Smooth muscle cell (in vitro differentiated cells): ENCODE data around the gene RNASEH2C. TPM values are rescaled to one million over a fixed set of nuclear protein-coding genes. Genes with fewer than 3 reads are reported as not detected.
"Not testable (repeated sequence)": the region's sequence is repeated elsewhere in the genome, so short reads cannot be mapped to it uniquely, and the experiment has no call there.

ENCODE experiments used
- DNase-seq: peaks from one replicate; lab custom pipeline; 2025; ENCODE audit not compliant: unreplicated experiment; lab: John Stamatoyannopoulos, UW
- H2AFZ ChIP-seq: fragments of 200-600 bp; sonication (generic); 2 replicates; pipeline ENCODE4 v1.6.0; 2016; ENCODE audit warnings: antibody characterized with exemption, low read depth, mild to moderate bottlenecking
- H3F3A ChIP-seq: fragments of 200-600 bp; sonication (generic); 2 replicates; pipeline ENCODE4 v1.6.0; 2017; ENCODE audit warnings: antibody characterized with exemption, low read depth
- H3K27ac ChIP-seq: fragments of 200-600 bp; sonication (generic); 2 replicates; pipeline ENCODE4 v1.5.1; 2016; ENCODE audit warnings: low read depth, mild to moderate bottlenecking
- H3K27me3 ChIP-seq: fragments of 200-600 bp; sonication (generic); 2 replicates; pipeline ENCODE4 v1.6.1; 2016; ENCODE audit warnings: low read depth, mild to moderate bottlenecking
- H3K36me3 ChIP-seq: fragments of 200-600 bp; sonication (generic); 2 replicates; pipeline ENCODE4 v1.5.1; 2016; ENCODE audit warnings: low read depth
- H3K4me1 ChIP-seq: fragments of 200-600 bp; sonication (generic); 2 replicates; pipeline ENCODE4 v1.5.1; 2016; ENCODE audit warnings: low read depth
- H3K4me2 ChIP-seq: fragments of 200-600 bp; sonication (generic); 2 replicates; pipeline ENCODE4 v1.6.0; 2016; ENCODE audit warnings: mild to moderate bottlenecking
- H3K4me3 ChIP-seq: fragments of 200-600 bp; sonication (generic); 2 replicates; pipeline ENCODE4 v1.5.1; 2016; ENCODE audit warnings: mild to moderate bottlenecking
- H3K79me2 ChIP-seq: fragments of 200-600 bp; sonication (generic); 2 replicates; pipeline ENCODE4 v1.6.0; 2016; ENCODE audit warnings: low read depth, mild to moderate bottlenecking
- H3K9ac ChIP-seq: fragments of 200-600 bp; sonication (generic); 2 replicates; pipeline ENCODE4 v1.6.0; 2016; ENCODE audit warnings: low read depth
- H3K9me3 ChIP-seq: fragments of 200-600 bp; sonication (generic); replicated peaks from 2 replicates; pipeline ENCODE4 v1.5.1; 2016; ENCODE audit warnings: low read depth
- H4K20me1 ChIP-seq: fragments of 200-600 bp; sonication (generic); 2 replicates; pipeline ENCODE4 v1.6.0; 2016; ENCODE audit warnings: low read depth
- WGBS: methylation state at CpG from one replicate; pipeline ENCODE4 v1.1.7; 2016; ENCODE audit warnings: low lambda C conversion rate; 5-methylcytosine and 5-hydroxymethylcytosine counted together
- polyA plus RNA-seq: library from polyadenylated mRNA; unstranded; fragments of >200 nt; fragmentation: Nextera tagmentation; extraction: Ambion mirVana; gene quantifications from 2 replicates; pipeline ENCODE4 v1.2.1, GENCODE V29; 2016
- total RNA-seq: library from RNA; depleted of rRNA; stranded (reverse); fragments of >200 nt; gene quantifications from 2 replicates; pipeline ENCODE4 v1.2.3, GENCODE V29; 2014
- TF ChIP-seq, protein P1 (sequence below): fragments of 200-600 bp; sonication (generic); IDR thresholded peaks from 2 replicates; pipeline ENCODE4 v1.5.1; 2017; ENCODE audit warnings: borderline replicate concordance, mild to moderate bottlenecking, antibody characterized with exemption; ENCODE audit not compliant: insufficient read depth, poor library complexity, severe bottlenecking

The RNASEH2C gene
- total and polyA plus RNA-seq, 2 experiments from 2014 or later: 20.9 to 56.8 TPM

DNA sequence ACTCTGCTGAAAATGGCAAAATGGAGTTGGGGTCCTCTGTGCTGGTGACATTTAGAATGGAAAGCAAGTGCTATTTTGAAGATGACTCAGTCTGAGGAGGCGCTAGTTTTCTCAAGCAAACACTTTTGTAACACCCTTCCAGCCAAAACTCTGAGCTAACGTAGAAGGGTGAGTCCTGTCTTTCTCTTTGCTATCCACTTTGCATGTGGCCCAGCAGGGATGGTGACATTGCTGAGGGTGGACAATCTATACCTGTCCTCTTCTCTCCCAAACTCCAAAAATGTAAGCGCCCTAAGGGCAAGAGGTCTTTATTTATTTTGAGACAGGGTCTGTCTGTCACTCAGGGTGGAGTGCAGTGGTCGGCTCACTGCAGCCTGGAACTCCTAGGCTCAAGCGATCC, 12.1 kb downstream of the RNASEH2C start:
- TF ChIP-seq, protein P1, sequence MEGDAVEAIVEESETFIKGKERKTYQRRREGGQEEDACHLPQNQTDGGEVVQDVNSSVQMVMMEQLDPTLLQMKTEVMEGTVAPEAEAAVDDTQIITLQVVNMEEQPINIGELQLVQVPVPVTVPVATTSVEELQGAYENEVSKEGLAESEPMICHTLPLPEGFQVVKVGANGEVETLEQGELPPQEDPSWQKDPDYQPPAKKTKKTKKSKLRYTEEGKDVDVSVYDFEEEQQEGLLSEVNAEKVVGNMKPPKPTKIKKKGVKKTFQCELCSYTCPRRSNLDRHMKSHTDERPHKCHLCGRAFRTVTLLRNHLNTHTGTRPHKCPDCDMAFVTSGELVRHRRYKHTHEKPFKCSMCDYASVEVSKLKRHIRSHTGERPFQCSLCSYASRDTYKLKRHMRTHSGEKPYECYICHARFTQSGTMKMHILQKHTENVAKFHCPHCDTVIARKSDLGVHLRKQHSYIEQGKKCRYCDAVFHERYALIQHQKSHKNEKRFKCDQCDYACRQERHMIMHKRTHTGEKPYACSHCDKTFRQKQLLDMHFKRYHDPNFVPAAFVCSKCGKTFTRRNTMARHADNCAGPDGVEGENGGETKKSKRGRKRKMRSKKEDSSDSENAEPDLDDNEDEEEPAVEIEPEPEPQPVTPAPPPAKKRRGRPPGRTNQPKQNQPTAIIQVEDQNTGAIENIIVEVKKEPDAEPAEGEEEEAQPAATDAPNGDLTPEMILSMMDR: no peak
- 88% methylated on average over 5 of the region's 5 CpGs for WGBS
- no peaks in the 10 kb centered on the region for H3K79me2 ChIP-seq
- no peak overlapping the region for H3K4me2 ChIP-seq
- H3K27me3 ChIP-seq: no peaks in the 10 kb centered on the region
- no peak overlapping the region for H3K27ac ChIP-seq
- no peaks in the 10 kb centered on the region for H4K20me1 ChIP-seq
- no peak overlapping the region for H2AFZ ChIP-seq
- no peaks in the 10 kb centered on the region for H3K36me3 ChIP-seq
- H3K4me3 ChIP-seq: no peak overlapping the region
- no peak overlapping the region for H3K9ac ChIP-seq
- H3K9me3 ChIP-seq: no peaks in the 10 kb centered on the region
- H3F3A ChIP-seq: no peaks in the 10 kb centered on the region
- no peaks in the 10 kb centered on the region for H3K4me1 ChIP-seq
- no peak for DNase-seq

DNA sequence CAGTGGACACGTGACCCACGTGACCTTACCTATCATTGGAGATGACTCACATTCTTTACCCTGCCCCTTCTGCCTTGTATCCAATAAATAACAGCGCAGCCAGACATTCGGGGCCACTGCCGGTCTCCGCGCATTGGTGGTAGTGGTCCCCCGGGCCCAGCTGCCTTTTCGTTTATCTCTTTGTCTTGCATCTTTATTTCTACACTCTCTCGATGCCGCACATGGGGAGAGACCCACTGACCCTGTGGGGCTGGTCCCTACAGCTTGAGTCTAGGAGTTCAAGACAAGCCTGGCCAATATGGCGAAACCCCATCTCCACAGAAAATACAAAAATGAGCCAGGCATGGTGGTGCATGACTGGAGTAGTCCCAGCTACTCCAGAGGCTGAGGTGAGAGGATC, 13.6 kb downstream of the RNASEH2C start:
- not testable (repeated sequence) for H2AFZ ChIP-seq, DNase-seq, H3K36me3 ChIP-seq, H3K9me3 ChIP-seq, H4K20me1 ChIP-seq, H3F3A ChIP-seq, H3K4me3 ChIP-seq, H3K79me2 ChIP-seq, H3K27ac ChIP-seq, H3K9ac ChIP-seq, H3K4me1 ChIP-seq, H3K27me3 ChIP-seq, H3K4me2 ChIP-seq
- 95% methylated on average over 12 of the region's 12 CpGs for WGBS

DNA sequence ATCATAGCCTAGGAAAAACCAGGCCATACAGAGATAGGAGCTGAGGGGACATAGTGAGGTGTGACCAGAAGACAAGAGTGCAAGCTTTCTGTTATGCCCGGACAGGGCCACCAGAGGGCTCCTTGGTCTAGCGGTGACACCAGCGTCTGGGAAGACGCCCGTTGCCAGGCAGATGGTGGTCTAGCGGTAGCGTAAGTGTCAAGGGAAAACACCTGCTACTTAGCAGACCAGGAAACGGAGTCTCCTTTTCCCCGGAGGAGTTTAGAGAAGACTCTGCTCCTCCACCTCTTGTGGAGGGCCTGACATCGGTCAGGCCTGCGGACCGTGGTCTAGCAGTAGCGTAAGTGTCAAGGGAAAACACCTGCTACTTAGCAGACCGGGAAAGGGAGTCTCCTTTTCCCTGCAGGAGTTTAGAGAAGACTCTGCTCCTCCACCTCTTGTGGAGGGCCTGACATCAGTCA, 14.3 kb downstream of the RNASEH2C start:
- H2AFZ ChIP-seq, H3K9ac ChIP-seq: not testable (repeated sequence)

DNA sequence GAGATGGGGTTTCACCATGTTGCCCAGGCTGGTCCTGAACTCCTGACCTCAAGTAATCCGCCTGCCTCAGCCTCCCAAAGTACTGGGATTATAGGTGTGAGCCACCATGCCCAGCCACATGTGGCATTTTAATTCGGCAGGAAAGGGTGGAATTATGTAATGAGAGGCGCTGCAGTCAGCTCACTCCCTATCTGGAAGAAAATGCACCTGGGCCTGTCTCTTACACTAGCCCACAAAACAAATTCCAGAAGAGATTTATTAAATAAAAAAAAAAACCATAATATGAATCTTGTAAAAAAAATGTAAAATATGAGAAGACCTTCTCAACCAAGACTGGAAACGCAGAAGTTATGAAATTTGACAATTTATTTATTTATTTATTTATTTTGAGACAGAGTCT, 16.8 kb downstream of the RNASEH2C start:
- H3K4me2 ChIP-seq: no peak overlapping the region
- WGBS: 76% methylated on average over 4 of the region's 4 CpGs
- no peaks in the 10 kb centered on the region for H3K9me3 ChIP-seq
- H3K27ac ChIP-seq: no peak overlapping the region
- no peak overlapping the region for H3K4me3 ChIP-seq
- DNase-seq: no peak
- no peaks in the 10 kb centered on the region for H3K36me3 ChIP-seq
- H4K20me1 ChIP-seq: no peaks in the 10 kb centered on the region
- H3K4me1 ChIP-seq: no peaks in the 10 kb centered on the region
- H3K27me3 ChIP-seq: peaks cover 3% of the 10 kb centered on the region
- H2AFZ ChIP-seq: no peak overlapping the region
- no peaks in the 10 kb centered on the region for H3F3A ChIP-seq
- TF ChIP-seq, protein P1: no peak
- H3K9ac ChIP-seq: no peak overlapping the region
- H3K79me2 ChIP-seq: no peaks in the 10 kb centered on the region

More for the DNA sequence above, 14.3 kb downstream of the RNASEH2C start:
- not testable (repeated sequence) for H3K9me3 ChIP-seq, H4K20me1 ChIP-seq, H3K36me3 ChIP-seq, H3K4me1 ChIP-seq, H3K79me2 ChIP-seq, H3K4me3 ChIP-seq, DNase-seq, H3K27ac ChIP-seq, H3K27me3 ChIP-seq, H3K4me2 ChIP-seq, H3F3A ChIP-seq
- whole genome bisulfite sequencing: 32% methylated on average over 14 of the region's 14 CpGs
- TF ChIP-seq, protein P1: peak; percentile 64
